ENCODE results near the gene CSNK1A1. TPM values are rescaled to one million over a fixed set of nuclear protein-coding genes. Genes with fewer than 3 reads are reported as not detected.

The CSNK1A1 gene
- total RNA-seq, 4 donors from 2014 or later = 264 to 414 (median 344) TPM

GRCh38 chr5:149576021-149576420 lies 24.8 kb upstream of the CSNK1A1 start:
- H3K4me3 ChIP-seq = no peak overlapping the region
- H3K27ac ChIP-seq = no peak overlapping the region
- 71 to 93% methylated on average over 3 of the region's 3 CpGs for WGBS, 2 donors (ENCODE audit: low coverage in 1 of 2)
- H3K9me3 ChIP-seq = no peaks in the 10 kb centered on the region
- TF ChIP-seq CTCF (IDR thresholded peaks at IDR 0.05) (no peak), EP300 (IDR thresholded peaks at IDR 0.05) (no peak), POLR2AphosphoS5 (IDR thresholded peaks at IDR 0.05) (no peak), POLR2A (IDR thresholded peaks at IDR 0.05) (no peak)
- no peak for ATAC-seq
- H3K4me1 ChIP-seq = peaks cover 0 to 10% (median 0%) of the 10 kb centered on the region in 3 donors
- no peaks in the 10 kb centered on the region for H3K36me3 ChIP-seq
- H3K27me3 ChIP-seq = no peaks in the 10 kb centered on the region

- TF ChIP-seq CTCF (IDR thresholded peaks at IDR 0.05) (no peak), POLR2AphosphoS5 (IDR thresholded peaks at IDR 0.05) (no peak), EP300 (IDR thresholded peaks at IDR 0.05) (no peak), POLR2A (IDR thresholded peaks at IDR 0.05) (no peak)
- 67 to 92% methylated on average over 3 of the region's 3 CpGs for WGBS, 2 donors (ENCODE audit: low coverage in 1 of 2)
- no peak overlapping the region for H3K4me3 ChIP-seq
- H3K27ac ChIP-seq = no peak overlapping the region
- no peaks in the 10 kb centered on the region for H3K27me3 ChIP-seq
- H3K36me3 ChIP-seq = no peaks in the 10 kb centered on the region
- H3K4me1 ChIP-seq = peaks cover 0 to 1% (median 0%) of the 10 kb centered on the region in 3 donors
- H3K9me3 ChIP-seq = no peaks in the 10 kb centered on the region
- ATAC-seq = no peak
Measured at GRCh38 chr5:149575131-149575530, 23.9 kb upstream of the CSNK1A1 start.

GRCh38 chr5:149572576-149573231 lies 21.5 kb upstream of the CSNK1A1 start:
- Histone ChIP-seq H3K4me1 (no peaks in the 10 kb centered on the region), H3K4me3 (no peak overlapping the region), H3K27me3 (no peaks in the 10 kb centered on the region), H3K9me3 (no peaks in the 10 kb centered on the region), H3K27ac (no peak overlapping the region), H3K36me3 (no peaks in the 10 kb centered on the region)
- TF ChIP-seq POLR2AphosphoS5 (IDR thresholded peaks at IDR 0.05) (no peak), CTCF (IDR thresholded peaks at IDR 0.05) (no peak), POLR2A (IDR thresholded peaks at IDR 0.05) (no peak), EP300 (IDR thresholded peaks at IDR 0.05) (no peak)
- ATAC-seq = no peak
- 89 to 100% methylated on average over 2 to 4 of the region's 4 CpGs for WGBS, 2 donors (ENCODE audit: low coverage in 1 of 2)

- Histone ChIP-seq H3K27ac (no peak overlapping the region), H3K4me1 (no peaks in the 10 kb centered on the region), H3K4me3 (no peak overlapping the region), H3K27me3 (no peaks in the 10 kb centered on the region), H3K9me3 (no peaks in the 10 kb centered on the region), H3K36me3 (no peaks in the 10 kb centered on the region)
- no peak for ATAC-seq
- TF ChIP-seq POLR2A (IDR thresholded peaks at IDR 0.05) = no peak
- TF ChIP-seq CTCF (IDR thresholded peaks at IDR 0.05) = no peak
- no peak for TF ChIP-seq POLR2AphosphoS5 (IDR thresholded peaks at IDR 0.05)
- no peak for TF ChIP-seq EP300 (IDR thresholded peaks at IDR 0.05)
Measured at GRCh38 chr5:149572170-149572569, 20.9 kb upstream of the CSNK1A1 start.

- H3K4me1 ChIP-seq = peaks cover 6 to 29% (median 12%) of the 10 kb centered on the region in 3 donors
- no peak for TF ChIP-seq POLR2A (IDR thresholded peaks at IDR 0.05)
- TF ChIP-seq EP300 (IDR thresholded peaks at IDR 0.05) = no peak
- TF ChIP-seq POLR2AphosphoS5 (IDR thresholded peaks at IDR 0.05) = no peak
- TF ChIP-seq CTCF (IDR thresholded peaks at IDR 0.05) = no peak
- no peaks in the 10 kb centered on the region for H3K9me3 ChIP-seq
- H3K36me3 ChIP-seq = no peaks in the 10 kb centered on the region
- no peaks in the 10 kb centered on the region for H3K27me3 ChIP-seq
- no peak for ATAC-seq
- no peak overlapping the region for H3K4me3 ChIP-seq
- H3K27ac ChIP-seq = no peak overlapping the region
- 70 to 83% methylated on average over 1 of the region's 1 CpG for WGBS, 2 donors (ENCODE audit: low coverage in 1 of 2)
Measured at GRCh38 chr5:149567226-149567625, 16.0 kb upstream of the CSNK1A1 start.

All from gastroesophageal sphincter (tissue), 4 donors.